ENCODE data around the gene TSPOAP1.

TSPOAP1 gene

GRCh38 chr17:58320570-58321323, 7.8 kb downstream of the TSPOAP1 start:
- TF ChIP-seq POLR2A (IDR thresholded peaks at IDR 0.05; ENCODE audit: extremely low read depth, insufficient read length), result no peak
- TF ChIP-seq MYC (IDR thresholded peaks at IDR 0.05; ENCODE audit: low read depth, low read length), result no peak
- TF ChIP-seq, protein P1, sequence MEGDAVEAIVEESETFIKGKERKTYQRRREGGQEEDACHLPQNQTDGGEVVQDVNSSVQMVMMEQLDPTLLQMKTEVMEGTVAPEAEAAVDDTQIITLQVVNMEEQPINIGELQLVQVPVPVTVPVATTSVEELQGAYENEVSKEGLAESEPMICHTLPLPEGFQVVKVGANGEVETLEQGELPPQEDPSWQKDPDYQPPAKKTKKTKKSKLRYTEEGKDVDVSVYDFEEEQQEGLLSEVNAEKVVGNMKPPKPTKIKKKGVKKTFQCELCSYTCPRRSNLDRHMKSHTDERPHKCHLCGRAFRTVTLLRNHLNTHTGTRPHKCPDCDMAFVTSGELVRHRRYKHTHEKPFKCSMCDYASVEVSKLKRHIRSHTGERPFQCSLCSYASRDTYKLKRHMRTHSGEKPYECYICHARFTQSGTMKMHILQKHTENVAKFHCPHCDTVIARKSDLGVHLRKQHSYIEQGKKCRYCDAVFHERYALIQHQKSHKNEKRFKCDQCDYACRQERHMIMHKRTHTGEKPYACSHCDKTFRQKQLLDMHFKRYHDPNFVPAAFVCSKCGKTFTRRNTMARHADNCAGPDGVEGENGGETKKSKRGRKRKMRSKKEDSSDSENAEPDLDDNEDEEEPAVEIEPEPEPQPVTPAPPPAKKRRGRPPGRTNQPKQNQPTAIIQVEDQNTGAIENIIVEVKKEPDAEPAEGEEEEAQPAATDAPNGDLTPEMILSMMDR (IDR thresholded peaks at IDR 0.05; ENCODE audit: low read depth, low read length), result no peak
- no peak for TF ChIP-seq MAX (IDR thresholded peaks at IDR 0.05; ENCODE audit: low read depth, low read length)
- DNase-seq (ENCODE audit: low read depth), result no peak
- H3K4me3 ChIP-seq (ENCODE audit: low read depth, low read length), result no peak overlapping the region

- no peak for TF ChIP-seq MYC (IDR thresholded peaks at IDR 0.05; ENCODE audit: low read depth, low read length)
- TF ChIP-seq MAX (IDR thresholded peaks at IDR 0.05; ENCODE audit: low read depth, low read length), result no peak
- H3K4me3 ChIP-seq (ENCODE audit: low read depth, low read length), result no peak overlapping the region
- no peak for DNase-seq (ENCODE audit: low read depth)
Observed at GRCh38 chr17:58320163-58320558, 8.4 kb downstream of the TSPOAP1 start.

GRCh38 chr17:58319173-58320162, 9.1 kb downstream of the TSPOAP1 start:
- TF ChIP-seq, protein P1 (IDR thresholded peaks at IDR 0.05; ENCODE audit: low read depth, low read length), result no peak
- TF ChIP-seq MYC (IDR thresholded peaks at IDR 0.05; ENCODE audit: low read depth, low read length) (no peak), POLR2A (IDR thresholded peaks at IDR 0.05; ENCODE audit: extremely low read depth, insufficient read length) (no peak), MAX (IDR thresholded peaks at IDR 0.05; ENCODE audit: low read depth, low read length) (no peak)
- no peak for DNase-seq (ENCODE audit: low read depth)
- H3K4me3 ChIP-seq (ENCODE audit: low read depth, low read length), result no peak overlapping the region

- no peak for DNase-seq (ENCODE audit: low read depth)
- no peak overlapping the region for H3K4me3 ChIP-seq (ENCODE audit: low read depth, low read length)
- TF ChIP-seq MAX (IDR thresholded peaks at IDR 0.05; ENCODE audit: low read depth, low read length) (no peak), MYC (IDR thresholded peaks at IDR 0.05; ENCODE audit: low read depth, low read length) (no peak), POLR2A (IDR thresholded peaks at IDR 0.05; ENCODE audit: extremely low read depth, insufficient read length) (no peak)
- TF ChIP-seq, protein P1 (IDR thresholded peaks at IDR 0.05; ENCODE audit: low read depth, low read length), result no peak
Observed at GRCh38 chr17:58318627-58319172, 9.9 kb downstream of the TSPOAP1 start.

GRCh38 chr17:58318065-58318481, 10.5 kb downstream of the TSPOAP1 start:
- TF ChIP-seq MYC (IDR thresholded peaks at IDR 0.05; ENCODE audit: low read depth, low read length) (no peak), MAX (IDR thresholded peaks at IDR 0.05; ENCODE audit: low read depth, low read length) (no peak)
- TF ChIP-seq, protein P1 (IDR thresholded peaks at IDR 0.05; ENCODE audit: low read depth, low read length), result no peak
- no peak overlapping the region for H3K4me3 ChIP-seq (ENCODE audit: low read depth, low read length)

More at GRCh38 chr17:58318065-58318481, 10.5 kb downstream of the TSPOAP1 start:
- DNase-seq (ENCODE audit: low read depth), result no peak
